Measurements from ENCODE around the gene CD200R1L.

DNA sequence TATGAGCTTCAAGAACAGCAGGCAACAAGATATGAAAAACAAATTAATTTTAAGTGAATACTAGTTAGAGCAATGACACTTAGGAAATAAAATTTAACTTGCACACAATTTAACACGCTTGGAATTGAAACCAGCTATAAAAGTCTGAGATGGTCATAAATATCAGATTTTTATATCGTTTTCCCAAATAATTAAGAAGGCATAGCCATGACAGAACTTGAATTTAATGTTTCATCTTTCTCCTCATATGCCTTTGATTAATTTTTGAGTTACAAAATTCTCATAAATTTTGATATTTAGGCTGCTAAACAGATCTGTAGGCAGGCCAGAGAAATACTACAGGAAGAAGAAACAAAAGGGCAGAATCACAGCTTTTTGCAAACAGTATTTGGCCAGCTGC, 38.5 kb downstream of the CD200R1L start:
- TF ChIP-seq SP2 (IDR thresholded peaks at IDR 0.05; ENCODE audit: extremely low read depth, low read depth, low read length, poor library complexity, severe bottlenecking), result no peak
- no peak for TF ChIP-seq SP1 (CRISPR knock-in tag; IDR thresholded peaks at IDR 0.05)
- TF ChIP-seq EP300 (IDR thresholded peaks at IDR 0.05; ENCODE audit: low read length), result no peak
- no peak for TF ChIP-seq KDM1A (IDR thresholded peaks at IDR 0.05)
